Esophagus muscularis mucosa (tissue), 4 donors: ENCODE results near the gene MBOAT2. TPM values are rescaled to one million over a fixed set of nuclear protein-coding genes. Genes with fewer than 3 reads are reported as not detected.

Experiments
- DNase-seq: peaks from one replicate; pipeline ENCODE4 v3.0.0-alpha.2; 2017; ENCODE audit errors: extremely low spot score
- H3K27ac ChIP-seq, 4 donors: fragments of 200-600 bp; sonication (generic); replicated peaks in 1 of 4; 1 replicate in 3 of 4; 2 replicates in 1 of 4; pipeline ENCODE4 v1.5.1; 2016 to 2019; ENCODE audit warnings: mild to moderate bottlenecking in 1 of 4
- H3K27me3 ChIP-seq, 4 donors: fragments of 200-600 bp; sonication (generic); one replicate each; pipeline versions ENCODE4 v1.5.1 to v1.6.0; 2016 to 2019
- H3K36me3 ChIP-seq, 4 donors: fragments of 200-600 bp; sonication (generic); one replicate each; pipeline ENCODE4 v1.5.1; 2016 to 2019
- H3K4me1 ChIP-seq, 4 donors: fragments of 200-600 bp; sonication (generic); one replicate each; pipeline ENCODE4 v1.5.1; 2016 to 2019
- H3K4me3 ChIP-seq, 4 donors: fragments of 200-600 bp; sonication (generic); 1 replicate in 2 of 4; 2 replicates in 2 of 4; pipeline ENCODE4 v1.5.1; 2016 to 2019; ENCODE audit warnings: mild to moderate bottlenecking in 4 of 4, moderate library complexity in 1 of 4
- H3K9me3 ChIP-seq, 4 donors: fragments of 200-600 bp; sonication (generic); 1 replicate in 3 of 4; 2 replicates in 1 of 4; pipeline ENCODE4 v1.5.1; 2016 to 2019
- EP300 ChIP-seq: sonication (generic); formaldehyde crosslinking; IDR thresholded peaks from one replicate; pipeline ENCODE4 v1.6.1; 2017; ENCODE audit warnings: antibody characterized with exemption
- POLR2A ChIP-seq: fragments of 450-650 bp; IDR thresholded peaks from one replicate; pipeline ENCODE4 v1.6.1; 2017; ENCODE audit warnings: antibody characterized with exemption, moderate library complexity, mild to moderate bottlenecking, low read depth
- POLR2AphosphoS5 ChIP-seq, 2 donors: sonication (generic); formaldehyde crosslinking; IDR thresholded peaks; one replicate each; pipeline ENCODE4 v1.6.1; 2017; ENCODE audit warnings: antibody characterized with exemption in 2 of 2
- WGBS: methylation state at CpG from one replicate; pipeline ENCODE4 v1.1.5; 2018; 5-methylcytosine and 5-hydroxymethylcytosine counted together
- intact Hi-C: fragments of 100-400 bp; cut with DNase I; formaldehyde crosslinking; loops from one replicate; pipeline ENCODE4 v1.15.1; 2023
- total RNA-seq, 4 donors: library from RNA; depleted of rRNA; stranded (reverse); fragments of >200 nt; gene quantifications; one replicate each; pipeline versions ENCODE4 v1.1.0 to v1.2.1, GENCODE V29; 2016
- TF ChIP-seq, protein P1 (sequence below), 3 experiments: fragments of 200-600 bp in 2 of 3; fragments of 450-650 bp in 1 of 3; sonication (generic) in 2 of 3; IDR thresholded peaks; one replicate each; pipeline ENCODE4 v1.5.1; 2017 to 2019; ENCODE audit warnings: antibody characterized with exemption in 3 of 3, mild to moderate bottlenecking in 2 of 3, moderate library complexity in 1 of 3

Gene MBOAT2
- total RNA-seq, 4 donors from 2014 or later: 14.1 to 19.9 (median 17.0) TPM

- H3K27ac ChIP-seq: no peak overlapping the region
- H3K27me3 ChIP-seq: no peaks in the 10 kb centered on the region
- H3K4me1 ChIP-seq: peaks cover 6 to 31% (median 24%) of the 10 kb centered on the region in 4 donors
- TF ChIP-seq POLR2A: no peak
- no peak for TF ChIP-seq EP300
- TF ChIP-seq, protein P1, sequence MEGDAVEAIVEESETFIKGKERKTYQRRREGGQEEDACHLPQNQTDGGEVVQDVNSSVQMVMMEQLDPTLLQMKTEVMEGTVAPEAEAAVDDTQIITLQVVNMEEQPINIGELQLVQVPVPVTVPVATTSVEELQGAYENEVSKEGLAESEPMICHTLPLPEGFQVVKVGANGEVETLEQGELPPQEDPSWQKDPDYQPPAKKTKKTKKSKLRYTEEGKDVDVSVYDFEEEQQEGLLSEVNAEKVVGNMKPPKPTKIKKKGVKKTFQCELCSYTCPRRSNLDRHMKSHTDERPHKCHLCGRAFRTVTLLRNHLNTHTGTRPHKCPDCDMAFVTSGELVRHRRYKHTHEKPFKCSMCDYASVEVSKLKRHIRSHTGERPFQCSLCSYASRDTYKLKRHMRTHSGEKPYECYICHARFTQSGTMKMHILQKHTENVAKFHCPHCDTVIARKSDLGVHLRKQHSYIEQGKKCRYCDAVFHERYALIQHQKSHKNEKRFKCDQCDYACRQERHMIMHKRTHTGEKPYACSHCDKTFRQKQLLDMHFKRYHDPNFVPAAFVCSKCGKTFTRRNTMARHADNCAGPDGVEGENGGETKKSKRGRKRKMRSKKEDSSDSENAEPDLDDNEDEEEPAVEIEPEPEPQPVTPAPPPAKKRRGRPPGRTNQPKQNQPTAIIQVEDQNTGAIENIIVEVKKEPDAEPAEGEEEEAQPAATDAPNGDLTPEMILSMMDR (IDR thresholded peaks at IDR 0.05): no peak
- no peak for TF ChIP-seq POLR2AphosphoS5 (IDR thresholded peaks at IDR 0.05)
- DNase-seq: no peak
- H3K9me3 ChIP-seq: no peaks in the 10 kb centered on the region
- H3K36me3 ChIP-seq: no peaks in the 10 kb centered on the region
- 96% methylated on average over 1 of the region's 1 CpG for WGBS
- intact Hi-C loops: no loop called here
- H3K4me3 ChIP-seq: no peak overlapping the region
Measured at GRCh38 chr2:8999797-9000196, 3.7 kb downstream of the MBOAT2 start.

DNA sequence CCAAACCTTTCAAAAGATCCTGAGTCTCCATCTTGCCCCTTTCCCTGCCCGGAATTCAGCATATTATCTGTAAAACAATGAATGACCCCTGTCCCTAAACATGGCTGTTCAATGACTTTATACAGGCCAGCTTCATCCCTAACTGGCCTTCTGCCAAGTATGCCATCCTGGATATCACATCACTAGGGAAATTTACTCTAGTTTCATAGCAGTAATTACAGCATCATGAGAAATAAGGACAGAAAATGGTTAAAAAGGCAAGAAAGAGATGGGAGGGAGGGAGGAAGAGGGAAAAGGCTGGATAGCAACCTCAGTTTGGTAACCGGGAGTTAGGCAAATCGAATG lies 4.4 kb downstream of the MBOAT2 start:
- Histone ChIP-seq H3K36me3 (no peaks in the 10 kb centered on the region), H3K27ac (no peak overlapping the region), H3K4me3 (no peak overlapping the region), H3K9me3 (no peaks in the 10 kb centered on the region), H3K27me3 (no peaks in the 10 kb centered on the region), H3K4me1 (peaks cover 1 to 25% (median 18%) of the 10 kb centered on the region in 4 donors)
- TF ChIP-seq, protein P1 (IDR thresholded peaks at IDR 0.05): no peak
- TF ChIP-seq EP300: no peak
- DNase-seq: no peak
- WGBS: 71% methylated on average over 3 of the region's 3 CpGs
- intact Hi-C loops: no loop called here

DNA sequence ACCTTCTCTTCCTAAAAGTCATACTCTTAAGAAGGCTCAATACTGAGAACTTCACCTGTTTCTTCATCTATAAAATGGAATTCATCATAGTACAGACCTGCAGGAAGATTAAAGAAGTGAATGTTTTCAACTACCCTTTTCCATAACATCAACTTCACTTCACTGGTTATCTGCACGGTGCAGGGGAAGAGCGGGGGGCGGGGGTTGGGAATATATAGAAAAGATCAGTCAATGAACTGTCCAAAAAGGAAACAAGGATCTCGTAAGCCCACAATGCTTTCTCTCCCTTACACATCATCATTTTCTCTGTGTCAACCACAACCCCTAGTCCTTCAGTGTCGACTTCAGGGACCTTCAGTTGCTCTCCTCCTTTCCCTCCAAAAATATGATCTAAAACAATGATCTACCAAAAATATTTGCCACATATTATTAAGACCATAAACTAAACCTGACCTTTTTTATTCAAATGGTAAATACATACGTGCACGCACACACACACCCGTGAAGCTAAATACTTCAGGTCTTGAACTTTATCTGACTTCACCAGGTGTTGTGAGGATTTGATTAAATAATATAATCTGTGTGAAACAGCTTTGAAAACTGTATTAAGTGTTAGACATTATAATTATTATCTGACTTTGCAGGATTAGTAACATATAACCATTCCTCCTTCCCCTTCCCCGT lies 4.9 kb downstream of the MBOAT2 start:
- no peaks in the 10 kb centered on the region for H3K27me3 ChIP-seq
- DNase-seq: no peak
- WGBS: 89% methylated on average over 9 of the region's 9 CpGs
- no peak for TF ChIP-seq POLR2A
- TF ChIP-seq, protein P1 (IDR thresholded peaks at IDR 0.05): no peak
- no peak for TF ChIP-seq POLR2AphosphoS5 (IDR thresholded peaks at IDR 0.05)
- no peak for TF ChIP-seq EP300
- H3K4me3 ChIP-seq: no peak overlapping the region
- H3K4me1 ChIP-seq: peaks cover 0 to 24% (median 18%) of the 10 kb centered on the region in 4 donors
- no peak overlapping the region for H3K27ac ChIP-seq
- intact Hi-C loops: no loop called here
- no peaks in the 10 kb centered on the region for H3K9me3 ChIP-seq
- no peaks in the 10 kb centered on the region for H3K36me3 ChIP-seq

GRCh38 chr2:8997631-8998030 lies 5.9 kb downstream of the MBOAT2 start:
- 84% methylated on average over 2 of the region's 2 CpGs for whole genome bisulfite sequencing
- Histone ChIP-seq H3K4me1 (peaks cover 0 to 18% (median 12%) of the 10 kb centered on the region in 4 donors), H3K9me3 (no peaks in the 10 kb centered on the region), H3K27ac (no peak overlapping the region), H3K27me3 (no peaks in the 10 kb centered on the region), H3K36me3 (no peaks in the 10 kb centered on the region), H3K4me3 (no peak overlapping the region)
- intact Hi-C loops: no loop called here
- no peak for DNase-seq
- TF ChIP-seq EP300: no peak
- TF ChIP-seq, protein P1 (IDR thresholded peaks at IDR 0.05): no peak
- no peak for TF ChIP-seq POLR2A
- no peak for TF ChIP-seq POLR2AphosphoS5 (IDR thresholded peaks at IDR 0.05)

GRCh38 chr2:8997108-8997507 lies 6.4 kb downstream of the MBOAT2 start:
- no peak overlapping the region for H3K27ac ChIP-seq
- intact Hi-C loops: no loop called here
- no peaks in the 10 kb centered on the region for H3K36me3 ChIP-seq
- TF ChIP-seq POLR2AphosphoS5 (IDR thresholded peaks at IDR 0.05): no peak
- TF ChIP-seq, protein P1 (IDR thresholded peaks at IDR 0.05): no peak
- TF ChIP-seq POLR2A: no peak
- TF ChIP-seq EP300: no peak
- H3K9me3 ChIP-seq: no peaks in the 10 kb centered on the region
- H3K4me3 ChIP-seq: no peak overlapping the region
- no peak for DNase-seq
- no peaks in the 10 kb centered on the region for H3K27me3 ChIP-seq
- WGBS: 87% methylated on average over 5 of the region's 5 CpGs
- H3K4me1 ChIP-seq: peaks cover 0 to 12% (median 7%) of the 10 kb centered on the region in 4 donors
